OCI-LY1 (cell line): ENCODE results near the gene PPIE.

Experiments used
- H2AFZ ChIP-seq: fragments of 200-600 bp; sonication (generic), shearing (Covaris generic); 2 replicates; pipeline ENCODE4 v1.6.0; 2014; ENCODE audit warnings: antibody characterized with exemption, mild to moderate bottlenecking, low read length
- H3F3A ChIP-seq: fragments of 200-600 bp; sonication (generic), shearing (Covaris generic); 2 replicates; pipeline ENCODE4 v1.6.0; 2014; ENCODE audit warnings: mild to moderate bottlenecking, antibody characterized with exemption, low read length, moderate library complexity; ENCODE audit not compliant: insufficient read depth
- H3K27ac ChIP-seq: fragments of 200-600 bp; sonication (generic); 2 replicates; pipeline ENCODE4 v1.5.1; 2014; ENCODE audit warnings: low read length, mixed run types, mild to moderate bottlenecking, low read depth; ENCODE audit not compliant: poor library complexity, severe bottlenecking
- H3K27me3 ChIP-seq: fragments of 200-600 bp; sonication (generic); 2 replicates; pipeline ENCODE4 v1.6.0; 2014; ENCODE audit warnings: antibody characterized with exemption, mild to moderate bottlenecking, low read length, moderate library complexity; ENCODE audit not compliant: insufficient read depth
- H3K36me3 ChIP-seq: fragments of 200-600 bp; sonication (generic); 2 replicates; pipeline ENCODE4 v1.6.1; 2014; ENCODE audit warnings: mild to moderate bottlenecking, antibody characterized with exemption, low read length, moderate library complexity, mixed read lengths; ENCODE audit not compliant: insufficient read depth
- H3K4me1 ChIP-seq: fragments of 200-600 bp; sonication (generic); 2 replicates; pipeline ENCODE4 v1.5.1; 2014; ENCODE audit warnings: mild to moderate bottlenecking, low read length, moderate library complexity; ENCODE audit not compliant: insufficient read depth, severe bottlenecking
- H3K4me2 ChIP-seq: fragments of 200-600 bp; sonication (generic), shearing (Covaris generic); 2 replicates; pipeline ENCODE4 v1.6.1; 2014; ENCODE audit warnings: low read length
- H3K4me3 ChIP-seq: fragments of 200-600 bp; sonication (generic); 2 replicates; pipeline ENCODE4 v1.5.1; 2014; ENCODE audit warnings: low read length, low read depth, mild to moderate bottlenecking, mixed read lengths; ENCODE audit not compliant: poor library complexity, severe bottlenecking
- H3K79me2 ChIP-seq: fragments of 200-600 bp; shearing (Covaris generic); 2 replicates; pipeline ENCODE4 v1.6.1; 2016; ENCODE audit warnings: mixed run types, low read length, mixed read lengths; ENCODE audit not compliant: insufficient read depth
- H3K9ac ChIP-seq: fragments of 200-600 bp; sonication (generic), shearing (Covaris generic); 2 replicates; pipeline ENCODE4 v1.6.1; 2014; ENCODE audit warnings: mild to moderate bottlenecking, low read length, mixed read lengths
- H3K9me2 ChIP-seq: fragments of 200-600 bp; sonication (generic), shearing (Covaris generic); 2 replicates; pipeline ENCODE4 v1.6.1; 2014; ENCODE audit warnings: low read depth, mild to moderate bottlenecking, low read length, mixed read lengths
- H3K9me3 ChIP-seq: fragments of 200-600 bp; shearing (Covaris generic); 2 replicates; pipeline ENCODE4 v1.6.1; 2014; ENCODE audit warnings: low read length, mixed read lengths
- H4K20me1 ChIP-seq: fragments of 200-600 bp; sonication (generic), shearing (Covaris generic); 2 replicates; pipeline ENCODE4 v1.6.0; 2016; ENCODE audit warnings: mild to moderate bottlenecking, low read length; ENCODE audit not compliant: insufficient read depth
- EZH2 ChIP-seq: fragments of 200-600 bp; sonication (generic), shearing (Covaris generic); IDR thresholded peaks from 2 replicates; pipeline ENCODE4 v1.8.0; 2017; ENCODE audit warnings: borderline replicate concordance, mixed run types, mild to moderate bottlenecking, antibody characterized with exemption, low read length, moderate library complexity, mixed read lengths
- TF ChIP-seq, protein P1 (sequence below): fragments of 200-600 bp; sonication (generic), shearing (Covaris generic); IDR thresholded peaks from 2 replicates; pipeline ENCODE4 v1.5.1; 2017; ENCODE audit warnings: mild to moderate bottlenecking, antibody characterized with exemption, low read length, moderate library complexity, mixed read lengths

Gene PPIE

GRCh38 chr1:39732730-39733129 lies 6.0 kb upstream of the PPIE start:
- Histone ChIP-seq H3K36me3 (no peaks in the 10 kb centered on the region), H3K4me3 (no peak overlapping the region), H2AFZ (no peak overlapping the region), H3K4me2 (no peak overlapping the region), H3F3A (no peaks in the 10 kb centered on the region), H3K9me2 (no peaks in the 10 kb centered on the region), H3K27ac (no peak overlapping the region), H3K4me1 (peaks cover 12% of the 10 kb centered on the region), H3K27me3 (no peaks in the 10 kb centered on the region), H3K79me2 (no peaks in the 10 kb centered on the region), H4K20me1 (no peaks in the 10 kb centered on the region), H3K9ac (no peak overlapping the region), H3K9me3 (no peaks in the 10 kb centered on the region)
- no peak for TF ChIP-seq EZH2
- TF ChIP-seq, protein P1, sequence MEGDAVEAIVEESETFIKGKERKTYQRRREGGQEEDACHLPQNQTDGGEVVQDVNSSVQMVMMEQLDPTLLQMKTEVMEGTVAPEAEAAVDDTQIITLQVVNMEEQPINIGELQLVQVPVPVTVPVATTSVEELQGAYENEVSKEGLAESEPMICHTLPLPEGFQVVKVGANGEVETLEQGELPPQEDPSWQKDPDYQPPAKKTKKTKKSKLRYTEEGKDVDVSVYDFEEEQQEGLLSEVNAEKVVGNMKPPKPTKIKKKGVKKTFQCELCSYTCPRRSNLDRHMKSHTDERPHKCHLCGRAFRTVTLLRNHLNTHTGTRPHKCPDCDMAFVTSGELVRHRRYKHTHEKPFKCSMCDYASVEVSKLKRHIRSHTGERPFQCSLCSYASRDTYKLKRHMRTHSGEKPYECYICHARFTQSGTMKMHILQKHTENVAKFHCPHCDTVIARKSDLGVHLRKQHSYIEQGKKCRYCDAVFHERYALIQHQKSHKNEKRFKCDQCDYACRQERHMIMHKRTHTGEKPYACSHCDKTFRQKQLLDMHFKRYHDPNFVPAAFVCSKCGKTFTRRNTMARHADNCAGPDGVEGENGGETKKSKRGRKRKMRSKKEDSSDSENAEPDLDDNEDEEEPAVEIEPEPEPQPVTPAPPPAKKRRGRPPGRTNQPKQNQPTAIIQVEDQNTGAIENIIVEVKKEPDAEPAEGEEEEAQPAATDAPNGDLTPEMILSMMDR = no peak

DNA sequence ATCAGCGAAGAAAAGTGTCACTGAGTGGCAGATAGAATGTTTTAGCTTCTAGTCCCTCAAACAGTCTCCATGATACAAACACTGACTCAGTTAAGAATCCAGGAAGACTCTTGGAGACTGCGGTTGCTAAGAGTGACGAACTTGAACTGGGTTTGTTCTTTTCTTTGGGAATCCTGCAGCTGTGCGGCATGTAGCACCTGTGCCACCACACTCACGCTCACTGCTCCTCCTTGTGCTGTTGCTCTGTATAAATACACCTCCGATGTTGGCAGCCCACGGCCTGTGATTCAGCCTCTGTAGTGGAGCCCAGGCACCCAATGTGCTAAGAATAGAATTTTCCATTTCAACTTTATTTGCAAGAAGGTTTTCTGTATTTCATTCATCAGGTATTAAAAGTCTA lies 5.5 kb upstream of the PPIE start:
- Histone ChIP-seq H3K4me3 (no peak overlapping the region), H2AFZ (no peak overlapping the region), H3K27ac (no peak overlapping the region), H3K4me2 (no peak overlapping the region), H3K79me2 (no peaks in the 10 kb centered on the region), H3K36me3 (no peaks in the 10 kb centered on the region), H4K20me1 (no peaks in the 10 kb centered on the region), H3K9me2 (no peaks in the 10 kb centered on the region), H3K9me3 (no peaks in the 10 kb centered on the region), H3K9ac (no peak overlapping the region), H3K27me3 (no peaks in the 10 kb centered on the region), H3F3A (no peaks in the 10 kb centered on the region), H3K4me1 (peaks cover 8% of the 10 kb centered on the region)
- TF ChIP-seq EZH2 = no peak
- TF ChIP-seq, protein P1 = no peak

DNA sequence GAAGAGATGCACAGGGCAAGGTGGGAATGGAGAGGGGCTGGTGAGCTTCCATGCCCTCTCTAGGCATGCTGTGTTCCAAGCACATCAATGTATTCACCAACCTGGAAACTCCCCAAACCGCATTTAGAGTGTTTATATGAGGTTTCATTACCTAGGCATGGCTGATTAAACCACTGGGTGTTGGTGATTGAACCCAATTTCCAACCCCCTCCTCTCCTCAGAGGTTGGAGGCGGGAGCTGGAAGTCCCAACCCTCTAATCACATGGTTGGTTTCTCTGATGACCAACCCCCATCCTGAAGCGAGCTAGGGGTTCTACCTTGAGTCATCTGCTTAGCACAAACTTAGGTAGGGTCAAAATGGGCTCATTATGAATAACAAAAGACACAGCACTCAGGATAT lies 3.0 kb upstream of the PPIE start:
- Histone ChIP-seq H3K79me2 (no peaks in the 10 kb centered on the region), H4K20me1 (no peaks in the 10 kb centered on the region), H3K27ac (no peak overlapping the region), H3K36me3 (peaks cover 9% of the 10 kb centered on the region; the same call in 1 of the 2 replicates), H3K9me2 (no peaks in the 10 kb centered on the region), H3K9ac (no peak overlapping the region), H3K4me1 (peaks cover 26% of the 10 kb centered on the region), H3K4me3 (no peak overlapping the region), H3K4me2 (no peak overlapping the region), H2AFZ (no peak overlapping the region), H3K9me3 (no peaks in the 10 kb centered on the region), H3K27me3 (no peaks in the 10 kb centered on the region), H3F3A (no peaks in the 10 kb centered on the region)
- TF ChIP-seq EZH2 = no peak
- TF ChIP-seq, protein P1 = no peak
